HT-29 (cell line): ENCODE results near the gene QTRT2. TPM values are rescaled to one million over a fixed set of nuclear protein-coding genes. Genes with fewer than 3 reads are reported as not detected.

Source experiments
- DNase-seq: peaks from one replicate; pipeline ENCODE4 v3.0.0-alpha.2; 2015; ENCODE audit warnings: low spot score
- total RNA-seq: library from RNA; depleted of rRNA; stranded (reverse); fragments of >200 nt; shearing (Covaris generic); gene quantifications from 2 replicates; pipeline ENCODE4 v1.2.3, GENCODE V29; 2014

QTRT2 gene
- total RNA-seq, 1 experiment from 2014 or later = 32.1 TPM

GRCh38 chr3:114078126-114078525 lies 21.6 kb downstream of the QTRT2 start:
- no peak for DNase-seq

DNA sequence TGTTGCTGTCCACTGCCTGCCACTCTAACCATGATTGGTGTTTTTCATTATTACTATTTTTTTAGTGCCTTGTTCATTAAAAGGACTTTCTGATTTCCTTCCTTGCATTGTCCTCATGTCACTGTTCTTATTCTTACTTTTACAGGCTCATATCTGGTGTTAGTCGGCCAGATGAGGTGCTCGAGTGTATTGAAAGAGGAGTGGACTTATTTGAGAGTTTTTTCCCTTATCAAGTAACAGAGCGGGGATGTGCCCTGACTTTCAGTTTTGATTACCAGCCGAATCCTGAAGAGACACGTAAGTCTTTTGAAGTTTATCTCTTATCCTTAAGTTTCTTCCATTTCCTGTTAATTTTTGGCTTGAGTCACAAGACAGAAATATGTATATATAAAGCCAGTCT lies 23.2 kb downstream of the QTRT2 start:
- DNase-seq = no peak

- DNase-seq = no peak
Measured at GRCh38 chr3:114080201-114080600, 23.7 kb downstream of the QTRT2 start.

- no peak for DNase-seq
Measured at GRCh38 chr3:114081037-114081436, 24.5 kb downstream of the QTRT2 start.

GRCh38 chr3:114083112-114083511 lies 26.6 kb downstream of the QTRT2 start:
- no peak for DNase-seq

DNA sequence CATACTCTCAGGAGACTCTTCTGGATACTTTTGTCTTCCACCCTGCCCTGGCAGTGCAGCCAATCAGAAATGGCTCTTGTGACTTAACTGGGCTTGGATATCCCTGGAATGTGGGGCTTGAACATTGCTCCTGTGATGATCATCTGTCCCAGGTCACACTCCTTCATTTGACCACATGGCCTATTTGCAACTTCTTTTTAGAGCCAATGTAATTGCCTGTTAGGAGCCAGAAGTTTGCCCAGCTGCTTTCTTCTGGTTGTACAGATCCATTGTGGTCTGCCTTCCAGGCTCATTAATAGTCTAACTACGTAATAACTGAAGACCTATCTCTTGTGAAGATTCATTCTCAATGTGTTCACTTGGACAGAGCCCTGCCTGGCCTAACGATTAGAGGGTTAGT lies 29.8 kb downstream of the QTRT2 start:
- DNase-seq = no peak

GRCh38 chr3:114089675-114090074 lies 33.1 kb downstream of the QTRT2 start:
- no peak for DNase-seq

DNA sequence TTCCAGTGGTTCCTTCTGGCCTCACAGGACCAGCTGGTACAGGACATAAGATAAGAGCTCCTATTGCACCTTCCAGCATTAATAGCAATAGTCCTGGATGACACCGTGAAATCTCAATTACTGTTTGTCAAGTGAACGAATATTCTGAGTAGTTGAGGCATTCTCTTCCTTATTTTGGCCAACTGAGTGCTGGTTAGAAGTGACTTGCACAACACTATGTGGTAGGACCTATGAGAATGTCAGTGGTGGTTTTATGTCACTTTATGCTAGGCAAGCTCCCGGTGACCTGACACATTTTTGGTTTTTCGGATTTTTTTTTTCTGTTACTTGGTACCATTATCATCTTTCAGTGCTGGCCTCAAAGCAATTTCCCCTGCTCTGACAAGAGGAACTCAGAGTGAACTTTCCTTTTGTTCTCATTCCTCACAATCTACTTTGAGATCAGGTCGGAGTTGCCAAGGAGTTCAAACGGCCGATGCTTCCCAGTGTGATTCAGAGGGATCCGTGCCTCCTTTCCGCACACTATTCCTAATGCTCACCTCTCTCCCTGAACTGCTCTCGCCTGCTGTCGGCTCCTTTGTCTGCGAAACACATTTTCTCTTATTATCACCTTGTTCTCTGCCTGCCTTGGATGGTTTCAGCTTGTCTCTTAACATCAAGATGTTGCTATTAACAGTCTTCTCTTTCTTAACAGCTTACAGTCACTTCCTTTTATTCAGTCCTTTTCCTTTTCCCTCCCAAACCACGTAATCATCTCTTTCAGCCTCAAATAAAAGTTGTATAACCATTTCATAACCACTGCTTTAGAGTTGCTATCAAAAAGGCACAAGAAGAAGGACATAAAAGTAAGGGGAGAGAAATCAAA lies 35.8 kb downstream of the QTRT2 start:
- DNase-seq = no peak

- DNase-seq = no peak
Measured at GRCh38 chr3:114093016-114093380, 36.5 kb downstream of the QTRT2 start.

GRCh38 chr3:114093596-114093995 lies 37.1 kb downstream of the QTRT2 start:
- peak; percentile 31 for DNase-seq

DNA sequence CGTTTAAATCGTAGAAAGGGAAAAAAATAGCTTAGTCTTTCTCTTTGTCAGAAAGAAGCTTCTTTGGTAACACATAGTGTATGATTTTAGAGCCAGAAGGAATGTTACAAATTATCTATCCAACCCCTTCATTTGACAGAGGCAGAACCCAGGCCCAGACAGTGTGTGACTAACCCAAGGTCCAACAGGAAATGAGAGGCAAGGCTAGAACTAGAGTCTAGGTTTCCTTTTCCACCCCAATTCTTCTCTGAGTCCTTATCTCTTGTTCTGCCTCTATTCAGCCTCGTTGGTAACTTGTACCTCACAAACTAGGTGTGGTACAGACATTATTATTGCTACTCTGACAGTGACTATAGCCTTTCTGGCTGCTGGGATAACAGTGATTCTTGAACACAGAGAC lies 39.3 kb downstream of the QTRT2 start:
- DNase-seq = no peak

DNA sequence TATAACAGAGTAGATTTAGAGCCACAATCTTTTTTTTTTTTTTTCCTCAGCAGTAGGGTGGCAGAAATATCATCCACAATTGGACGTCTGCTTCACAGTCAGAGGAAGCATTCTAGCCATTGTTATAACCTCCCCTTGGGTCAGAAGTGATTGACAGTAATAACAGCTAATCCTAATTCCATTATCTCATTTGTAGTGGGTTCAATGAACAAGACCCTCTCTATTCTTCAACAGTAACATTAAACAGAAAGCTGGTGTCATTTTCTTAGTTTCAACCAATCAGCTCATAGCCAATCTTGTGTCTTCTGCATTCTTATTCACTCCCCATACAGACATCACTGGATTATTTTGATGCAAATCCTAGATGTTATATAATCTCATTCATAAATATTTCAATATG lies 44.6 kb downstream of the QTRT2 start:
- no peak for DNase-seq

GRCh38 chr3:114103181-114103580 lies 46.6 kb downstream of the QTRT2 start:
- DNase-seq = no peak

GRCh38 chr3:114103858-114104257 lies 47.3 kb downstream of the QTRT2 start:
- DNase-seq = no peak

GRCh38 chr3:114104414-114104813 lies 47.9 kb downstream of the QTRT2 start:
- DNase-seq = no peak

GRCh38 chr3:114108137-114108536 lies 51.6 kb downstream of the QTRT2 start:
- DNase-seq = no peak

DNA sequence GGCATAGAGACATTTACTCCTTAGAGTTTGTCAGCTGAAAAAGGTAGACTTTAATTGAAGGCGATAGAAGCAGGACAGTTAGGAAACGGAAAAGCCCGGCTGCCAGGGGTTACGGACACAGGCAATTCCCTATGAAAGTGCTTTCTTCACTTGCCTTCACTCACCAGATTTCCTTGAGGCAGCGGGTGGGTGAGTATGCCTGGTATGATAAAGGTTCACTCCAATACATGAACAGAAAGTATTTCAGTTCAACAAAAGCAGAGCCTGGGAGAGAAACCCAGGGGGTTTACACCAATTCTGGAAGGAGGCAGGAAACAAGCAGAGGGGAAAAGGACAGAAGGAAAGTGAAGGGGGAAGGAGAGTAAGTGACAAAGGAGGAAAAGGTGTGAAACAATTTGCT lies 53.9 kb downstream of the QTRT2 start:
- no peak for DNase-seq

DNA sequence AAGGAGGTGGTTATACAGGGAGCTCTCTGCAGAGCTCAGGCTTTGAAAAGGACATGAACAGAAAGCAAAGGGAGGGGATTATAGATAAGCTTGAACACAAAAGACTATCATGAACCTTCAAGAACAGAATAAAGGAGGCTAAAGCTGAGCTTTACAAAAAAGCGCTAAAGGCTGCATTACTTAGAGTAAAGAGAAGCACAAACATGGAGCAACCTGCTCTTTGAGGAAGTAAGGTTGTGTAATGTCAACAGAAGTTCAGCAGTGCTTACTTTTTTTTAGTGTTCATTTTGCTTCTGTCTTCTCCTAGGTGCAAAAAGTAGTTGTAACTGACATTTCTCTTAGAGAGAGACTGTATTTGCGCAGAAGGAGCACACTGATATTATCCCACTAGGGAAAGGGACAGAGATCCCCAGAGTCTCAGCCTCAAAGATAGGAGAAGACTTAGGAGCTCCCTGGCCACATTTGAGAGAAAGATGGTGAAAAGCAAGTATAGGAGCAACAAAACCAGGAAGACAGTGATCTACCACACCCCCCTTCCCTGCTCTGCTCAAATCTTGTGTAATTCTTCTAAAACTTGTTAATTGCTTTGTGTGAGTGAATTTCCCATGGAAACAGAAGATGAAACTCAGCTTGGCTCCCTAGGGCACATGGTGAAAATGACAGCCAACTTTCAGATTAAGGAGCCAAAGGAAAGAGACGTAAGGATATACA lies 54.7 kb downstream of the QTRT2 start:
- DNase-seq = no peak

DNA sequence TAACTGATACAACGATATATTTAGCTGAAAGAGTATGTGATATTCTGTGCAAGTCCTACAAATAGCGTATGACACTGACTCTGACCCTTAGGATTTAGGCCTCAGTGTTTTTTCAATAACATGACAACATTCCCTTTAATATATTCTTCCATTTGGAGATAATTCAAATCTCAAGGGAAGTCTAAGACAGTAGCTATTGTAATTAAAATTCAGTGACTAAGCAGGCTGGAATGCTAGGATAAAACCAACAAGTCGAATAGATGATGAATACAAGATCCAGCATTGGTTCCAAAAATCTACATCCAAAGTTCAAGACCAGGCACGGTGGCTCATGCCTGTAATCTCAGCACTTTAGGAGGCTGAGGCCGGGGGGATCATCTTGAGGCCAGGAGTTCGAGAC lies 56.2 kb downstream of the QTRT2 start:
- no peak for DNase-seq

DNA sequence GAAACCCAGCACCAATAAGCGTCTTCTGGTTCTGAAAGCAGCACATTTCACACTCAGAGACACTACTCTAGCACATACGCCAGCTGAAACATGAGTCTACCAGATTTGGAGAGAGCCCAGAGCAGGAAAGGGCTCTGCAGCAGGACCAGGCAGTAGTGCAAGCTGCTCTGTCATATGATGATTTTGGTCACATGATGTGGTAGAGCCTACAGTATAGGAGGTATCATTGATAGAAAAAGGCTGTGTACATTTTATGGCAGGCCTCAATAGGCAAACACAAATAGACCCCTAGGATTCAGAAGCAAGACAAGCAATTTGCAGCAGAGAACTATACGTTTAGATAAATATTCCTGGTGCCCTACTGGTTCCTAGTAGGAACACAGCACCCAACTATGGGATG lies 58.2 kb downstream of the QTRT2 start:
- DNase-seq = no peak

GRCh38 chr3:114115143-114115542 lies 58.6 kb downstream of the QTRT2 start:
- no peak for DNase-seq

DNA sequence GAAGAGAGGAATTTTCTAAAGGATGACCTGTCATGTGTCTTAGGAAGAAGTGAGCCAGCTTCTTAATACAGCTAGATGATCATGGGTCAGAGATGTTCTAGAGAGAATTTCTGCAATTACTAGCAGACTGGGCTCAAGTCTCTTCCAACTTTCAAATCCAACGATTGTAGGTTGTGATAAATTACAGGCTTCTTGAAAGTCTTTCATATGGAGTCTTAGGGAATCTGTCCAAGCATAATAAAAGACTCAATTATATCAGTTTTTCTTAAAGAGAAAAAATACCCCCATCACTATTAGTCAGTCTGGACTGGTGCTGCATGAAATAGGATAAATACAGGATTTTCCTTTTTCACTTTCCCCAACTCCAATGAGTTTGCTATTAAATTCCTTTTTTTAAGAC lies 63.2 kb downstream of the QTRT2 start:
- DNase-seq = no peak

- DNase-seq = no peak
Measured at GRCh38 chr3:114120211-114120610, 63.7 kb downstream of the QTRT2 start.
